SKM-1 treated with dmso at 0.1 percent for 144 hours (cell line): Measurements from ENCODE around the gene USP32.
"Not testable (repeated sequence)": the region's sequence is repeated elsewhere in the genome, so short reads cannot be mapped to it uniquely, and the experiment has no call there.

Experiments used
- DNase-seq: peaks from one replicate; lab custom pipeline; 2025; ENCODE audit not compliant: unreplicated experiment; lab: John Stamatoyannopoulos, UW

USP32 gene

GRCh38 chr17:60372790-60373483, 19.0 kb downstream of the USP32 start:
- no peak for DNase-seq

- peak; percentile 81 for DNase-seq
Measured at GRCh38 chr17:60371818-60372510, 20.0 kb downstream of the USP32 start.

GRCh38 chr17:60371416-60371815, 20.5 kb downstream of the USP32 start:
- no peak for DNase-seq

GRCh38 chr17:60369727-60370126, 22.2 kb downstream of the USP32 start:
- no peak for DNase-seq

GRCh38 chr17:60363700-60364405, 28.1 kb downstream of the USP32 start:
- DNase-seq: no peak

- DNase-seq: no peak
Measured at GRCh38 chr17:60362329-60362728, 29.6 kb downstream of the USP32 start.

GRCh38 chr17:60361889-60362288, 30.0 kb downstream of the USP32 start:
- no peak for DNase-seq

- DNase-seq: no peak
Measured at GRCh38 chr17:60359415-60359814, 32.5 kb downstream of the USP32 start.

- DNase-seq: no peak
Measured at GRCh38 chr17:60358606-60359225, 33.2 kb downstream of the USP32 start.

GRCh38 chr17:60356940-60357339, 35.0 kb downstream of the USP32 start:
- no peak for DNase-seq

GRCh38 chr17:60355663-60356594, 36.0 kb downstream of the USP32 start:
- no peak for DNase-seq

- DNase-seq: no peak
Measured at GRCh38 chr17:60354223-60354622, 37.7 kb downstream of the USP32 start.

- DNase-seq: no peak
Measured at GRCh38 chr17:60353773-60354172, 38.2 kb downstream of the USP32 start.

- no peak for DNase-seq
Measured at GRCh38 chr17:60352569-60352968, 39.4 kb downstream of the USP32 start.

- DNase-seq: no peak
Measured at GRCh38 chr17:60352071-60352470, 39.9 kb downstream of the USP32 start.

GRCh38 chr17:60351012-60351695, 40.8 kb downstream of the USP32 start:
- no peak for DNase-seq

- no peak for DNase-seq
Measured at GRCh38 chr17:60348616-60349015, 43.3 kb downstream of the USP32 start.

GRCh38 chr17:60345233-60345632, 46.7 kb downstream of the USP32 start:
- no peak for DNase-seq

GRCh38 chr17:60342492-60342891, 49.4 kb downstream of the USP32 start:
- not testable (repeated sequence) for DNase-seq

GRCh38 chr17:60335289-60335688, 56.6 kb downstream of the USP32 start:
- no peak for DNase-seq
